Panc1 (cell line): ENCODE measurements around the gene TRIL. TPM values are rescaled to one million over a fixed set of nuclear protein-coding genes. Genes with fewer than 3 reads are reported as not detected.

Experiments
- ATAC-seq: fragments of 200-7000 bp; cut with Tn5 transposase; 2 replicates; pipeline ENCODE4 v1.9.1; 2020; ENCODE audit warnings: mild to moderate bottlenecking, moderate library complexity
- BruUV-seq: library from RNA; stranded (reverse); fragments of 400-500 nt; replicated peaks from 2 replicates; lab custom pipeline; 2021; lab: Mats Ljungman, UMichigan
- CTCF ChIA-PET: fragments of 300-600 bp; sonication (Branson Sonifier 250); formaldehyde crosslinking; loops from one replicate; lab custom pipeline; 2022; ENCODE audit warnings: antibody characterized with exemption; lab: Charles Lee
- POLR2A ChIA-PET: fragments of 300-600 bp; sonication (Branson Sonifier 250); formaldehyde crosslinking; loops from one replicate; lab custom pipeline; 2022; ENCODE audit warnings: antibody characterized with exemption; lab: Charles Lee
- DNase-seq: peaks from one replicate; pipeline ENCODE4 v3.0.0-alpha.2; 2010; ENCODE audit warnings: low read depth, low spot score
- H3K27ac ChIP-seq: 2 replicates; pipeline ENCODE4 v1.5.1; 2011; ENCODE audit warnings: mild to moderate bottlenecking, low read length, inconsistent platforms
- H3K27me3 ChIP-seq: fragments of 200-500 bp; sonication (Bioruptor generic); 2 replicates; pipeline ENCODE4 v1.6.0; 2014; ENCODE audit warnings: low read length, inconsistent platforms; ENCODE audit not compliant: control insufficient read depth, insufficient read depth
- H3K36me3 ChIP-seq: fragments of 200-500 bp; sonication (Bioruptor generic); 2 replicates; pipeline ENCODE4 v1.5.1; 2014; ENCODE audit warnings: inconsistent platforms, mild to moderate bottlenecking, low read length, moderate library complexity; ENCODE audit not compliant: control insufficient read depth, insufficient read depth
- H3K4me1 ChIP-seq: 2 replicates; pipeline ENCODE4 v1.5.1; 2011; ENCODE audit warnings: inconsistent platforms, mild to moderate bottlenecking, low read length, moderate library complexity; ENCODE audit not compliant: control insufficient read depth, insufficient read depth
- H3K4me3 ChIP-seq, 2 experiments: 2 replicates each; pipeline ENCODE4 v1.5.1; 2011 to 2012; ENCODE audit warnings: low read depth in 2 of 2, low read length in 2 of 2, mild to moderate bottlenecking in 2 of 2, inconsistent platforms in 1 of 2, moderate library complexity in 1 of 2
- H3K9me3 ChIP-seq: fragments of 200-500 bp; sonication (Bioruptor generic); 2 replicates; pipeline ENCODE4 v1.5.1; 2014; ENCODE audit warnings: low read depth, mild to moderate bottlenecking, inconsistent platforms, low read length, moderate library complexity; ENCODE audit not compliant: control insufficient read depth, insufficient read depth
- CTCF ChIP-seq: fragments of 450-650 bp; IDR thresholded peaks from 2 replicates; pipeline ENCODE4 v1.5.1; 2017; ENCODE audit warnings: mild to moderate bottlenecking
- POLR2AphosphoS5 ChIP-seq: IDR thresholded peaks from 2 replicates; pipeline ENCODE4 v1.6.1; 2012; ENCODE audit warnings: mild to moderate bottlenecking, low read depth, low read length, moderate library complexity
- REST ChIP-seq, 2 experiments: IDR thresholded peaks; 2 replicates each; pipeline ENCODE4 v1.6.1; 2011 to 2012; ENCODE audit warnings: low read depth in 2 of 2, control low read depth in 1 of 2, low read length in 1 of 2, mild to moderate bottlenecking in 1 of 2, moderate library complexity in 1 of 2; ENCODE audit not compliant: insufficient read depth in 1 of 2
- SIN3A ChIP-seq: IDR thresholded peaks from 2 replicates; pipeline ENCODE4 v1.6.1; 2012; ENCODE audit warnings: low read depth, mild to moderate bottlenecking, low read length, moderate library complexity, borderline replicate concordance; ENCODE audit not compliant: insufficient read depth
- TCF7L2 ChIP-seq: IDR thresholded peaks from 2 replicates; pipeline ENCODE4 v1.6.1; 2011; ENCODE audit warnings: mild to moderate bottlenecking, low read depth, low read length, inconsistent platforms
- in situ Hi-C: cut with HindIII; loops from 2 replicates; pipeline ENCODE4 v1.10.0; 2016; ENCODE audit warnings: low sequenced_read_pairs, low pct_unique_long_range_greater_than_20kb
- intact Hi-C: fragments of 100-400 bp; cut with micrococcal nuclease; formaldehyde crosslinking; loops from one replicate; pipeline ENCODE4 v1.10.0; 2022; ENCODE audit not compliant: unreplicated experiment
- total RNA-seq: library from RNA; stranded (reverse); gene quantifications from one replicate; pipeline ENCODE4 v1.2.1, GENCODE V29; 2021; ENCODE audit not compliant: unreplicated experiment

TRIL gene
- total RNA-seq, 1 experiment from 2014 or later: not detected

- DNase-seq (no peak), ATAC-seq (no peak)
- H3K9me3 ChIP-seq: no peaks in the 10 kb centered on the region
- no peaks in the 10 kb centered on the region for H3K36me3 ChIP-seq
- intact Hi-C loops: no loop called here
- no peaks in the 10 kb centered on the region for H3K4me1 ChIP-seq
- ChIA-PET POLR2A (no interaction called here), CTCF (no interaction called here)
- TF ChIP-seq REST (IDR thresholded peaks at IDR 0.05; ENCODE audit: insufficient read depth in 1 of 2, low read depth in 2 of 2, low read length in 1 of 2) (no peak), CTCF (no peak), SIN3A (no peak), TCF7L2 (no peak), POLR2AphosphoS5 (no peak)
- 0 out of 2 replicates have a peak, but pooled peaks cover 5% of the 10 kb centered on the region for H3K27me3 ChIP-seq
- H3K4me3 ChIP-seq: no peak overlapping the region
- H3K27ac ChIP-seq: no peak overlapping the region
- no TSS peak for BruUV-seq
- in situ Hi-C loops: no loop called here
Observed at GRCh38 chr7:28939844-28940544, 18.1 kb downstream of the TRIL start.

GRCh38 chr7:28939367-28939766 is 18.8 kb downstream of the TRIL start:
- Histone ChIP-seq H3K27me3 (0 out of 2 replicates have a peak, but pooled peaks cover 3% of the 10 kb centered on the region), H3K36me3 (no peaks in the 10 kb centered on the region), H3K27ac (no peak overlapping the region), H3K4me1 (no peaks in the 10 kb centered on the region), H3K9me3 (no peaks in the 10 kb centered on the region), H3K4me3 (no peak overlapping the region)
- DNase-seq (no peak), ATAC-seq (no peak)
- BruUV-seq: no TSS peak
- TF ChIP-seq CTCF: no peak
- TF ChIP-seq TCF7L2: no peak
- no peak for TF ChIP-seq POLR2AphosphoS5
- no peak for TF ChIP-seq SIN3A
- no peak for TF ChIP-seq REST (IDR thresholded peaks at IDR 0.05; ENCODE audit: insufficient read depth in 1 of 2, low read depth in 2 of 2, low read length in 1 of 2)
- in situ Hi-C loops (no loop called here), intact Hi-C loops (no loop called here)
- ChIA-PET CTCF (no interaction called here), POLR2A (no interaction called here)
